HAP-1 (cell line): Measurements from ENCODE around the gene DBI.

Source experiments
- DNase-seq, 2 experiments: peaks; one replicate each; pipeline ENCODE4 v3.0.0-alpha.2; 2016 to 2020; ENCODE audit warnings: low spot score in 2 of 2
- H3K27me3 ChIP-seq: fragments of 250-450 bp; sonication (Bioruptor Pico); 2 replicates; pipeline ENCODE4 v1.5.1; 2020; ENCODE audit warnings: low read depth, mild to moderate bottlenecking, moderate library complexity
- H3K36me3 ChIP-seq: fragments of 250-450 bp; sonication (Bioruptor Pico); replicated peaks from 2 replicates; pipeline ENCODE4 v1.5.1; 2020; ENCODE audit warnings: mild to moderate bottlenecking
- H3K4me1 ChIP-seq: fragments of 250-450 bp; sonication (Bioruptor Pico); 2 replicates; pipeline ENCODE4 v1.5.1; 2020; ENCODE audit warnings: mild to moderate bottlenecking
- H3K4me3 ChIP-seq: fragments of 250-450 bp; sonication (Bioruptor Pico); 2 replicates; pipeline ENCODE4 v1.5.1; 2020; ENCODE audit warnings: mild to moderate bottlenecking, moderate library complexity
- H3K9me3 ChIP-seq: fragments of 250-450 bp; sonication (Bioruptor Pico); 2 replicates; pipeline ENCODE4 v1.5.1; 2020; ENCODE audit warnings: mild to moderate bottlenecking, moderate library complexity
- in situ Hi-C: fragments of 300-500 bp; cut with MboI; formaldehyde crosslinking; loops from 3 replicates; pipeline ENCODE4 v1.14.3; 2020; ENCODE audit warnings: low sequenced_read_pairs, inconsistent platforms, mixed read lengths

The DBI gene

GRCh38 chr2:119419065-119419464, 52.3 kb downstream of the DBI start:
- peaks cover 13% of the 10 kb centered on the region for H3K4me1 ChIP-seq
- H3K9me3 ChIP-seq = peaks cover 14% of the 10 kb centered on the region
- no peaks in the 10 kb centered on the region for H3K36me3 ChIP-seq
- in situ Hi-C loops = no loop called here
- no peaks in the 10 kb centered on the region for H3K27me3 ChIP-seq
- H3K4me3 ChIP-seq = no peak overlapping the region
- no peak for DNase-seq

GRCh38 chr2:119419803-119420508, 53.2 kb downstream of the DBI start:
- H3K36me3 ChIP-seq = no peaks in the 10 kb centered on the region
- no peak overlapping the region for H3K4me3 ChIP-seq
- DNase-seq = no peak
- H3K9me3 ChIP-seq = peaks cover 14% of the 10 kb centered on the region
- H3K4me1 ChIP-seq = peaks cover 13% of the 10 kb centered on the region
- no peaks in the 10 kb centered on the region for H3K27me3 ChIP-seq
- in situ Hi-C loops = no loop called here

DNA sequence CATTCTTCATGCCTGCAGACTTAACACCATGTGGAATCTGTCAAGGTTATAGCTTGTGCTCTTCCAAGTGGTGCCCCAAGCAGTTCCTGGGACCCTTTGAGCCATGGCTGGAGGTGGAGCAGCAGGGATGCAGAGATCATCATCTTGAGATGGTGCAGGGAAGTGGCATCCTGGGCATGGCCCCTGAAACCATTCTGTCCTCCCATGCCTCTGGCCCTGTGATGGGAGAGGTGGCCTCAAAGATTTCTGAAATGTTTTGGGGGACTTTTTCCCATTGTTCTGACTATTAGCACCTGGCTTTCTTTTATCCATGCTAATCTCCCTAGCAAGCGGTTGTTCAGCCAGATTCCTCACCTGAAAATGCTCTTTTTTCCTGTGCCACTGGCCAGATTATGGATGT, 54.5 kb downstream of the DBI start:
- peaks cover 13% of the 10 kb centered on the region for H3K4me1 ChIP-seq

GRCh38 chr2:119421741-119422140, 55.0 kb downstream of the DBI start:
- Histone ChIP-seq H3K36me3 (no peaks in the 10 kb centered on the region), H3K4me3 (no peak overlapping the region), H3K27me3 (no peaks in the 10 kb centered on the region), H3K4me1 (peaks cover 13% of the 10 kb centered on the region), H3K9me3 (peaks cover 14% of the 10 kb centered on the region)
- in situ Hi-C loops = no loop called here
- no peak for DNase-seq

More for the DNA sequence above, 54.5 kb downstream of the DBI start:
- in situ Hi-C loops = no loop called here
- no peak overlapping the region for H3K4me3 ChIP-seq
- no peak for DNase-seq
- no peaks in the 10 kb centered on the region for H3K27me3 ChIP-seq
- no peaks in the 10 kb centered on the region for H3K36me3 ChIP-seq
- H3K9me3 ChIP-seq = peaks cover 14% of the 10 kb centered on the region
